SK-N-SH treated with all-trans-retinoic acid at 6 μM for 48 hours (cell line): ENCODE data around the gene KASH5.

Source experiments
- ATAC-seq: fragments of 200-7000 bp; cut with Tn5 transposase; 3 replicates; pipeline ENCODE4 v1.9.1; 2020; ENCODE audit warnings: mild to moderate bottlenecking, moderate library complexity
- BACH2 ChIP-seq: fragments of 250-450 bp; sonication (Bioruptor Pico); IDR thresholded peaks from 2 replicates; pipeline ENCODE4 v1.9.0; 2021; ENCODE audit warnings: mild to moderate bottlenecking, borderline replicate concordance
- CREB5 ChIP-seq: fragments of 250-450 bp; sonication (Bioruptor Pico); IDR thresholded peaks from 2 replicates; pipeline ENCODE4 v1.5.1; 2020; ENCODE audit warnings: low read depth, mild to moderate bottlenecking, moderate library complexity
- CSDC2 ChIP-seq: fragments of 250-450 bp; sonication (Bioruptor Pico); IDR thresholded peaks from 2 replicates; pipeline ENCODE4 v1.5.0; 2020; ENCODE audit warnings: mild to moderate bottlenecking, moderate library complexity
- CSRNP3 ChIP-seq: fragments of 250-450 bp; sonication (Bioruptor Pico); IDR thresholded peaks from 2 replicates; pipeline ENCODE4 v1.5.1; 2021; ENCODE audit warnings: mild to moderate bottlenecking, moderate library complexity
- ESRRG ChIP-seq: fragments of 250-450 bp; sonication (Bioruptor Pico); IDR thresholded peaks from 2 replicates; pipeline ENCODE4 v1.6.1; 2021; ENCODE audit warnings: mild to moderate bottlenecking
- ISL1 ChIP-seq: fragments of 250-450 bp; sonication (Bioruptor Pico); IDR thresholded peaks from 2 replicates; pipeline ENCODE4 v2.1.2; 2022; ENCODE audit warnings: mild to moderate bottlenecking, moderate library complexity
- OSR1 ChIP-seq: fragments of 250-450 bp; sonication (Bioruptor Pico); IDR thresholded peaks from 2 replicates; pipeline ENCODE4 v1.8.0; 2022; ENCODE audit warnings: moderate library complexity, mild to moderate bottlenecking, inconsistent platforms
- PATZ1 ChIP-seq: fragments of 250-450 bp; sonication (Bioruptor Pico); IDR thresholded peaks from 2 replicates; pipeline ENCODE4 v1.8.0; 2020; ENCODE audit warnings: mild to moderate bottlenecking, moderate library complexity, borderline replicate concordance
- POU6F1 ChIP-seq: fragments of 250-450 bp; sonication (Bioruptor Pico); IDR thresholded peaks from 2 replicates; pipeline ENCODE4 v1.8.0; 2021; ENCODE audit warnings: low read depth, mild to moderate bottlenecking, moderate library complexity, borderline replicate concordance
- PPARA ChIP-seq: fragments of 250-450 bp; sonication (Bioruptor Pico); IDR thresholded peaks from 2 replicates; pipeline ENCODE4 v1.5.0; 2020; ENCODE audit warnings: mild to moderate bottlenecking, borderline replicate concordance
- RARB ChIP-seq: fragments of 250-450 bp; sonication (Bioruptor Pico); IDR thresholded peaks from 2 replicates; pipeline ENCODE4 v1.8.0; 2021; ENCODE audit warnings: mild to moderate bottlenecking, moderate library complexity
- TCF4 ChIP-seq: fragments of 250-450 bp; sonication (Bioruptor Pico); IDR thresholded peaks from 2 replicates; pipeline ENCODE4 v1.8.0; 2021; ENCODE audit warnings: mild to moderate bottlenecking, moderate library complexity, borderline replicate concordance
- TOX ChIP-seq: fragments of 250-450 bp; sonication (Bioruptor Pico); IDR thresholded peaks from 2 replicates; pipeline ENCODE4 v1.8.0; 2021; ENCODE audit warnings: mild to moderate bottlenecking, moderate library complexity, borderline replicate concordance
- TSHZ2 ChIP-seq: fragments of 250-450 bp; sonication (Bioruptor Pico); IDR thresholded peaks from 2 replicates; pipeline ENCODE4 v1.5.0; 2020; ENCODE audit warnings: mild to moderate bottlenecking, moderate library complexity
- ZFP3 ChIP-seq: fragments of 250-450 bp; sonication (Bioruptor Pico); IDR thresholded peaks from 2 replicates; pipeline ENCODE4 v1.5.0; 2020; ENCODE audit warnings: mild to moderate bottlenecking, moderate library complexity
- ZFP30 ChIP-seq: fragments of 450-650 bp; formaldehyde crosslinking; IDR thresholded peaks from 2 replicates; pipeline ENCODE4 v1.5.0; 2022; ENCODE audit warnings: mild to moderate bottlenecking, moderate library complexity
- ZNF565 ChIP-seq: fragments of 450-650 bp; formaldehyde crosslinking; conservative IDR thresholded peaks from 2 replicates; pipeline ENCODE4 v1.5.0; 2020; ENCODE audit warnings: low read depth, mild to moderate bottlenecking, moderate library complexity
- ZNF8 ChIP-seq: fragments of 450-650 bp; formaldehyde crosslinking; IDR thresholded peaks from 2 replicates; pipeline ENCODE4 v1.5.0; 2020; ENCODE audit warnings: mild to moderate bottlenecking, moderate library complexity

Gene KASH5

GRCh38 chr19:49411681-49412326 is 23.8 kb downstream of the KASH5 start (continued):
- TF ChIP-seq POU6F1 (CRISPR knock-in tag), result no peak

- TF ChIP-seq PPARA (CRISPR knock-in tag) (no peak), OSR1 (CRISPR knock-in tag) (no peak), BACH2 (CRISPR knock-in tag) (no peak), CSRNP3 (CRISPR knock-in tag) (no peak), CSDC2 (CRISPR knock-in tag) (no peak), ESRRG (no peak), ISL1 (CRISPR knock-in tag) (no peak)
- no peak for ATAC-seq
Observed at GRCh38 chr19:49413348-49413747, 25.3 kb downstream of the KASH5 start.

- TF ChIP-seq ZFP30, result no peak
- TF ChIP-seq TCF4 (CRISPR knock-in tag), result no peak
- no peak for TF ChIP-seq PATZ1 (CRISPR knock-in tag)
- no peak for TF ChIP-seq BACH2 (CRISPR knock-in tag)
- no peak for ATAC-seq
Observed at GRCh38 chr19:49414256-49414655, 26.2 kb downstream of the KASH5 start.

GRCh38 chr19:49415102-49415809 is 27.2 kb downstream of the KASH5 start:
- no peak for ATAC-seq
- TF ChIP-seq ISL1 (CRISPR knock-in tag) (no peak), BACH2 (CRISPR knock-in tag) (no peak), CREB5 (CRISPR knock-in tag) (no peak), RARB (CRISPR knock-in tag) (no peak)

- no peak for ATAC-seq
- TF ChIP-seq ESRRG, result no peak
- no peak for TF ChIP-seq TSHZ2 (CRISPR knock-in tag)
- TF ChIP-seq ZNF8 (CRISPR knock-in tag), result no peak
- no peak for TF ChIP-seq POU6F1 (CRISPR knock-in tag)
- TF ChIP-seq PPARA (CRISPR knock-in tag), result no peak
- no peak for TF ChIP-seq CSRNP3 (CRISPR knock-in tag)
- no peak for TF ChIP-seq ZFP3 (CRISPR knock-in tag)
- no peak for TF ChIP-seq OSR1 (CRISPR knock-in tag)
- TF ChIP-seq RARB (CRISPR knock-in tag), result no peak
- no peak for TF ChIP-seq ISL1 (CRISPR knock-in tag)
- TF ChIP-seq TCF4 (CRISPR knock-in tag), result no peak
- no peak for TF ChIP-seq TOX (CRISPR knock-in tag)
- no peak for TF ChIP-seq ZNF565 (CRISPR knock-in tag)
- TF ChIP-seq, all 23 proteins: peak for 0
Observed at GRCh38 chr19:49415810-49416200, 27.8 kb downstream of the KASH5 start.
